Measurements from ENCODE around the gene COBL.

GRCh38 chr7:51101111-51101757 lies 215.4 kb downstream of the COBL start:
- TF ChIP-seq CTCF (IDR thresholded peaks at IDR 0.05) (no peak), POLR2AphosphoS5 (IDR thresholded peaks at IDR 0.05) (no peak)

Measured in prostate gland (tissue), 2 donors.